B cell (primary cell): ENCODE results near the gene CHCHD6. TPM values are rescaled to one million over a fixed set of nuclear protein-coding genes. Genes with fewer than 3 reads are reported as not detected.

Source experiments
- ATAC-seq: fragments of 200-7000 bp; cut with Tn5 transposase; one replicate; pipeline ENCODE4 v1.10.0; 2021; ENCODE audit warnings: low read depth, mild to moderate bottlenecking, moderate number of reproducible peaks, moderate library complexity
- CTCF ChIA-PET: fragments of 350-600 bp; sonication (Branson Sonifier 250); formaldehyde crosslinking; loops from one replicate; lab custom pipeline; 2021; ENCODE audit warnings: antibody characterized with exemption, inconsistent platforms; lab: Charles Lee
- POLR2A ChIA-PET: fragments of 350-600 bp; sonication (Branson Sonifier 250); formaldehyde crosslinking; loops from one replicate; lab custom pipeline; 2021; ENCODE audit warnings: antibody characterized with exemption; lab: Charles Lee
- DNase-seq: peaks from one replicate; pipeline ENCODE4 v3.0.0; 2013
- H2AFZ ChIP-seq: 2 replicates; pipeline ENCODE4 v1.6.1; 2012; ENCODE audit warnings: mild to moderate bottlenecking, low read depth, low read length; ENCODE audit not compliant: insufficient read depth, poor library complexity, severe bottlenecking
- H3K27ac ChIP-seq, 2 donors: 1 replicate in 1 of 2; 2 replicates in 1 of 2; pipeline ENCODE4 v1.5.1; 2012 to 2013; ENCODE audit warnings: low read length in 2 of 2, mild to moderate bottlenecking in 2 of 2, moderate library complexity in 1 of 2
- H3K27me3 ChIP-seq, 4 experiments: fragments of 200-600 bp in 1 of 4; sonication (generic) in 1 of 4; replicated peaks in 1 of 4; 1 replicate in 2 of 4; 2 replicates in 2 of 4; pipeline versions ENCODE4 v1.6.1 to v1.7.0; 2013 to 2016; ENCODE audit warnings: low read length in 3 of 4, mild to moderate bottlenecking in 2 of 4, mixed read lengths in 1 of 4, moderate library complexity in 1 of 4; ENCODE audit not compliant: insufficient read depth in 4 of 4, control insufficient read depth in 3 of 4; ENCODE audit errors: control extremely low read depth in 1 of 4
- H3K36me3 ChIP-seq, 2 experiments: replicated peaks in 1 of 2; 1 replicate in 1 of 2; 2 replicates in 1 of 2; pipeline versions ENCODE4 v1.6.1 to v1.7.1; 2013; ENCODE audit warnings: low read length in 1 of 2; ENCODE audit not compliant: insufficient read depth in 2 of 2, control insufficient read depth in 1 of 2; ENCODE audit errors: control extremely low read depth in 1 of 2, extremely low read depth in 1 of 2
- H3K4me1 ChIP-seq, 2 donors: fragments of 200-600 bp in 1 of 2; sonication (generic) in 1 of 2; 1 replicate in 1 of 2; 2 replicates in 1 of 2; pipeline versions ENCODE4 v1.5.1 to v1.6.1; 2013 to 2017; ENCODE audit warnings: low read length in 2 of 2; ENCODE audit not compliant: control insufficient read depth in 2 of 2, insufficient read depth in 2 of 2
- H3K4me2 ChIP-seq: replicated peaks from 2 replicates; pipeline ENCODE3; 2012; ENCODE audit warnings: mild to moderate bottlenecking, low read depth, low read length; ENCODE audit not compliant: poor library complexity, severe bottlenecking
- H3K4me3 ChIP-seq, 5 experiments: fragments of 200-600 bp in 1 of 5; sonication (generic) in 1 of 5; 1 replicate in 3 of 5; 2 replicates in 2 of 5; pipeline versions ENCODE4 v1.5.1 to v1.7.0; 2011 to 2016; ENCODE audit warnings: low read length in 4 of 5, mild to moderate bottlenecking in 4 of 5, low read depth in 2 of 5, control low read depth in 1 of 5, moderate library complexity in 1 of 5; ENCODE audit not compliant: insufficient read depth in 1 of 5; ENCODE audit errors: control extremely low read depth in 1 of 5, extremely low read depth in 1 of 5
- H3K79me2 ChIP-seq: fragments of 200-600 bp; sonication (generic); one replicate; pipeline ENCODE4 v1.6.0; 2016; ENCODE audit warnings: low read length; ENCODE audit not compliant: control insufficient read depth, insufficient read depth
- H3K9ac ChIP-seq: fragments of 200-600 bp; sonication (generic); 2 replicates; pipeline ENCODE4 v1.6.1; 2017; ENCODE audit warnings: mild to moderate bottlenecking, low read length, moderate library complexity
- H3K9me3 ChIP-seq, 3 donors: one replicate each; pipeline versions ENCODE4 v1.6.1 to v1.7.1; 2013; ENCODE audit warnings: low read length in 2 of 3; ENCODE audit not compliant: control insufficient read depth in 2 of 3, insufficient read depth in 1 of 3; ENCODE audit errors: control extremely low read depth in 1 of 3
- H4K20me1 ChIP-seq: 2 replicates; pipeline ENCODE4 v1.6.0; 2012; ENCODE audit warnings: mild to moderate bottlenecking, low read length; ENCODE audit not compliant: insufficient read depth, control insufficient read depth, poor library complexity, severe bottlenecking
- H3K27ac Mint-ChIP-seq: one replicate; pipeline ENCODE4 v1.8.0; 2021; ENCODE audit warnings: mixed read lengths
- H3K27me3 Mint-ChIP-seq: one replicate; pipeline ENCODE4 v1.8.0; 2021; ENCODE audit warnings: mixed read lengths
- H3K4me1 Mint-ChIP-seq: one replicate; pipeline ENCODE4 v1.8.0; 2021; ENCODE audit warnings: mixed read lengths
- H3K4me3 Mint-ChIP-seq: one replicate; pipeline ENCODE4 v1.8.0; 2021; ENCODE audit warnings: mixed read lengths
- H3K9me3 Mint-ChIP-seq: one replicate; pipeline ENCODE4 v1.8.0; 2022; ENCODE audit warnings: mixed read lengths; ENCODE audit not compliant: insufficient read depth
- EZH2 ChIP-seq: IDR thresholded peaks from 2 replicates; pipeline ENCODE4 v1.6.1; 2012; ENCODE audit warnings: borderline replicate concordance, low read depth, mild to moderate bottlenecking, moderate library complexity, low read length; ENCODE audit not compliant: insufficient read depth, poor library complexity, severe bottlenecking
- WGBS: methylation state at CpG from one replicate; pipeline ENCODE4 v1.1.5; 2013; ENCODE audit warnings: missing lambda C conversion rate; ENCODE audit not compliant: insufficient coverage; 5-methylcytosine and 5-hydroxymethylcytosine counted together
- intact Hi-C: fragments of 100-400 bp; cut with micrococcal nuclease; formaldehyde crosslinking; loops from one replicate; pipeline ENCODE4 v1.10.0; 2022
- polyA plus RNA-seq: library from polyadenylated mRNA; depleted of rRNA; stranded (reverse); fragments of >200 nt; gene quantifications from 2 replicates; pipeline ENCODE4 v1.2.3, GENCODE V29; 2012
- total RNA-seq, 2 donors: library from RNA; stranded (reverse); fragments of 120-200 nt in 1 of 2; gene quantifications; 1 replicate in 1 of 2; 2 replicates in 1 of 2; pipeline versions ENCODE4 v1.2.3 to v1.2.4, GENCODE V29; 2013 to 2022
- TF ChIP-seq, protein P1 (sequence below): fragments of 200-600 bp; IDR thresholded peaks from one replicate; pipeline ENCODE4 v1.8.0; 2022; ENCODE audit warnings: antibody characterized with exemption, mild to moderate bottlenecking

Gene CHCHD6
- total and polyA plus RNA-seq, 2 donors (not counting 1 experiment from before 2014, with no cell fraction given) = 8.0 to 13.5 TPM

GRCh38 chr3:126752303-126753190 is 48.5 kb downstream of the CHCHD6 start:
- WGBS = 69% methylated on average over 9 of the region's 15 CpGs
- no peaks in the 10 kb centered on the region for H3K4me1 ChIP-seq
- H3K4me2 ChIP-seq = no peak overlapping the region
- peak; percentile 82 for ATAC-seq
- intact Hi-C loops = loop anchor here (1.0 to 5.0 kb wide), 3 partner anchors 73 to 425 kb away; no protein-coding TSS in a partner anchor
- H3K9ac ChIP-seq = no peak overlapping the region
- H3K79me2 ChIP-seq = no peaks in the 10 kb centered on the region
- H3K36me3 ChIP-seq = no peaks in the 10 kb centered on the region
- H4K20me1 ChIP-seq = no peaks in the 10 kb centered on the region
- H3K9me3 Mint-ChIP-seq = no peaks in the 10 kb centered on the region
- no peaks in the 10 kb centered on the region for H3K27me3 ChIP-seq
- no peaks in the 10 kb centered on the region for H3K9me3 ChIP-seq
- CTCF ChIA-PET = interaction anchor here (0.6 to 9.1 kb wide), 16 partner anchors 8 to 793 kb away, joined by 3 to 89 read pairs (median 5); partner anchors contain the start of gene PLXNA1
- H3K4me3 Mint-ChIP-seq = no peak overlapping the region
- POLR2A ChIA-PET = no interaction called here
- H3K27me3 Mint-ChIP-seq = no peaks in the 10 kb centered on the region
- no peak for TF ChIP-seq EZH2
- TF ChIP-seq, protein P1, sequence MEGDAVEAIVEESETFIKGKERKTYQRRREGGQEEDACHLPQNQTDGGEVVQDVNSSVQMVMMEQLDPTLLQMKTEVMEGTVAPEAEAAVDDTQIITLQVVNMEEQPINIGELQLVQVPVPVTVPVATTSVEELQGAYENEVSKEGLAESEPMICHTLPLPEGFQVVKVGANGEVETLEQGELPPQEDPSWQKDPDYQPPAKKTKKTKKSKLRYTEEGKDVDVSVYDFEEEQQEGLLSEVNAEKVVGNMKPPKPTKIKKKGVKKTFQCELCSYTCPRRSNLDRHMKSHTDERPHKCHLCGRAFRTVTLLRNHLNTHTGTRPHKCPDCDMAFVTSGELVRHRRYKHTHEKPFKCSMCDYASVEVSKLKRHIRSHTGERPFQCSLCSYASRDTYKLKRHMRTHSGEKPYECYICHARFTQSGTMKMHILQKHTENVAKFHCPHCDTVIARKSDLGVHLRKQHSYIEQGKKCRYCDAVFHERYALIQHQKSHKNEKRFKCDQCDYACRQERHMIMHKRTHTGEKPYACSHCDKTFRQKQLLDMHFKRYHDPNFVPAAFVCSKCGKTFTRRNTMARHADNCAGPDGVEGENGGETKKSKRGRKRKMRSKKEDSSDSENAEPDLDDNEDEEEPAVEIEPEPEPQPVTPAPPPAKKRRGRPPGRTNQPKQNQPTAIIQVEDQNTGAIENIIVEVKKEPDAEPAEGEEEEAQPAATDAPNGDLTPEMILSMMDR = peak; percentile 76
- H2AFZ ChIP-seq = no peak overlapping the region
- H3K27ac ChIP-seq = no peak overlapping the region
- H3K4me1 Mint-ChIP-seq = no peaks in the 10 kb centered on the region
- no peak overlapping the region for H3K4me3 ChIP-seq
- peak; percentile 63 for DNase-seq
- no peak overlapping the region for H3K27ac Mint-ChIP-seq
